Hepatocyte (in vitro differentiated cells): ENCODE data around the gene CEBPB.

Experiments used
- CTCF ChIP-seq: fragments of 200-600 bp; sonication (generic); IDR thresholded peaks from 2 replicates; pipeline ENCODE4 v1.5.1; 2016; ENCODE audit warnings: antibody characterized with exemption, mild to moderate bottlenecking; ENCODE audit not compliant: poor library complexity
- EZH2 ChIP-seq: fragments of 200-600 bp; sonication (generic); IDR thresholded peaks from 2 replicates; pipeline ENCODE4 v1.6.1; 2016; ENCODE audit warnings: antibody characterized with exemption, mild to moderate bottlenecking, borderline replicate concordance
- EZH2phosphoT487 ChIP-seq: fragments of 200-600 bp; sonication (generic); IDR thresholded peaks from one replicate; pipeline ENCODE4 v1.6.1; 2018; ENCODE audit warnings: antibody characterized with exemption, mild to moderate bottlenecking, low read depth, moderate library complexity; ENCODE audit not compliant: unreplicated experiment, severe bottlenecking

- no peak for TF ChIP-seq CTCF
- no peak for TF ChIP-seq EZH2
- no peak for TF ChIP-seq EZH2phosphoT487
These were observed 9.3 kb upstream of the CEBPB start for GRCh38 chr20:50181344-50181743.
